Thoracic aorta (tissue), 2 donors: Measurements from ENCODE around the gene DEF6. TPM values are rescaled to one million over a fixed set of nuclear protein-coding genes. Genes with fewer than 3 reads are reported as not detected.

Experiments used
- ATAC-seq: fragments of 150-250 bp; one replicate; pipeline ENCODE4 v1.8.0; 2017; ENCODE audit warnings: low read depth; ENCODE audit not compliant: insufficient number of reproducible peaks, low FRiP score
- DNase-seq: peaks from one replicate; pipeline ENCODE4 v3.0.0-alpha.2; 2020; ENCODE audit warnings: low spot score
- H3K27ac ChIP-seq, 2 donors: fragments of 200-600 bp; sonication (generic); 1 replicate in 1 of 2; 2 replicates in 1 of 2; pipeline ENCODE4 v1.5.1; 2016; ENCODE audit warnings: mild to moderate bottlenecking in 2 of 2, moderate library complexity in 2 of 2
- H3K27me3 ChIP-seq: fragments of 200-600 bp; sonication (generic); replicated peaks from 2 replicates; pipeline ENCODE4 v1.6.0; 2016; ENCODE audit warnings: mild to moderate bottlenecking; ENCODE audit not compliant: insufficient read depth
- H3K36me3 ChIP-seq: fragments of 200-600 bp; sonication (generic); one replicate; pipeline ENCODE4 v1.5.1; 2016
- H3K4me1 ChIP-seq, 2 donors: fragments of 200-600 bp; sonication (generic); 1 replicate in 1 of 2; 2 replicates in 1 of 2; pipeline versions ENCODE4 v1.5.1 to v1.6.0; 2016; ENCODE audit warnings: low read depth in 2 of 2, mild to moderate bottlenecking in 1 of 2; ENCODE audit not compliant: control insufficient read depth in 1 of 2
- H3K4me3 ChIP-seq: fragments of 200-600 bp; sonication (generic); 2 replicates; pipeline ENCODE4 v1.5.1; 2016; ENCODE audit warnings: mild to moderate bottlenecking
- H3K9me3 ChIP-seq: fragments of 200-600 bp; sonication (generic); 2 replicates; pipeline ENCODE4 v1.5.1; 2016
- CTCF ChIP-seq: fragments of 200-600 bp; sonication (generic); IDR thresholded peaks from one replicate; pipeline ENCODE4 v1.5.1; 2019; ENCODE audit warnings: antibody characterized with exemption
- total RNA-seq, 2 donors: library from RNA; depleted of rRNA; stranded (reverse); fragments of >200 nt; gene quantifications; one replicate each; pipeline versions ENCODE4 v1.1.0 to v1.2.3, GENCODE V29; 2016

Gene DEF6
- total RNA-seq, 2 donors from 2014 or later: 7.6 to 9.1 TPM

DNA sequence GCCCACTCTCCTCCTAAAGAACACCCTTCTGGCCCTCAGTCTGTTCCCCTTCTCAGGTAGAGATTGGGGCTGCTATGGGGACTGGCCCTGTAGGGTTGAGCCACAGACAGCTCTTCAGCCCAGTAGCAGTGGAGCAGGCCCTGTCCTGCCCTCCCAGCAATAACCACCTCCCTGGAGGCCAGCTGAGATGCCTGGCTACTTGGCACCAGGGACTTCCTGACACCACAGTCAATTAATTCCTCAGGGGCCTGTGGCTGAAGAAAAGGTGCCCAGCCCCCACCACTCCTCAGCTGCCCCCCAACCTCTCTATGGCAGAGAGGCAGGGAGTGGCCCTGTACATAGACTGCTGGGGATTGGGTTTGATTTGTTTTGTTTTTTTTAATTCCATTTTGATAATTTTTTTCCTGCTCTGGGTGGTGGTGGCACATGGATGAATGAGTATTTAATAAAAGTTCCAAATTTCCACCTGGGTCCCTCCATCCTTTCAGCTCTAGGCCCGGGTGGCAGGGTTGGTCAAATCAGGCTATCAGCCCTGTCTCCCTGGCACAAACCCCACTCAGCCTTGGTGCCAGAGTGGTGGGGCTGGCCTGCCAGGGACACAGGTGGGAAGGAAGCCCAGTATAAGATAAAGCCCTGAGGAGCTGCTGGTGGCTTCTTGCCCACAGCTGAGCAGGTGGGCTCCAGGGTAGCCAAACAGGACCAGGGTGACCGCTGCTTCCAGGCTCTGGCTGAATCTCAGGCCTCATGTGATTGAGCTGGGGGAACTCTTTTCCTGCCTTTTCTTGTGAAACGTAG lies 1.9 kb upstream of the DEF6 start:
- no peak for TF ChIP-seq CTCF
- H3K36me3 ChIP-seq: peaks cover 37% of the 10 kb centered on the region
- H3K27me3 ChIP-seq: no peaks in the 10 kb centered on the region
- H3K9me3 ChIP-seq: no peaks in the 10 kb centered on the region
- DNase-seq (no peak), ATAC-seq (no peak)
- no peak overlapping the region for H3K27ac ChIP-seq
- H3K4me1 ChIP-seq: peaks cover 0 to 14% of the 10 kb centered on the region in 2 donors
- H3K4me3 ChIP-seq: no peak overlapping the region

DNA sequence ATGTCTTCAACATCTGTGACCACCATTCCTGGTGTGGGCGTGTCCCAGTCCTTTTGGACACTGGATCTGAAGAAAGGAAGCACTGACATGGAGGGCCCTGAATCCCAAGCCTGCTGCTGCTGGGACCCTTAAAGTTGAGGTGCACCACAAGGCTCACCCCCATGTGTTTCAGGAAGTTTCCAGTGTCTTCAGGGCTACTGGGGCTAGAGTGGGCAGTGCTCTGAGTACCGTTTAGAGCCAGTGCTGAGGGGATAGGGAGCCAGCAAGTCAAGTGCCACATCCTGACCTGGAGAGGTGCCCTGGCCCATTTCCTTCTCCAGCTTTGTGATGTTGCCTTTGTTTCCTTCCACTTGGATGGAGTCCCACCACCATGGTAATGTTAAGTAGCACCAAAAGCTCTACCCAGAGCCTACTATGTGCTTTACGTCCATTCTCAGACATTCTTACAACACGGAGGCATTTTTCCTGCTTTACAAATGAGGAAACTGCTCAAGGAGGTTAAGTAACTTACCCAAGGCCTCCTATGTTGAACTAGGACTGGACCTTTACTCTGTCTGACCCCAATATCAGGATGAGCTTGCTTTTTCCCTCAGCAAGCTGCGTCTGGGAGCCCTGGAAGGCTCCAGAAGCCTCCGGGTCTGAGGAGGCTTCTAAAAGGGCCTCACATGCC lies 552 bp upstream of the DEF6 start:
- DNase-seq (no peak), ATAC-seq (no peak)
- Histone ChIP-seq H3K36me3 (peaks cover 23% of the 10 kb centered on the region), H3K4me1 (peaks cover 0 to 14% of the 10 kb centered on the region in 2 donors), H3K27ac (peak overlapping the region; percentile 10 to 42), H3K4me3 (peak overlapping the region; percentile 69), H3K27me3 (no peaks in the 10 kb centered on the region), H3K9me3 (no peaks in the 10 kb centered on the region)
- TF ChIP-seq CTCF: no peak

DNA sequence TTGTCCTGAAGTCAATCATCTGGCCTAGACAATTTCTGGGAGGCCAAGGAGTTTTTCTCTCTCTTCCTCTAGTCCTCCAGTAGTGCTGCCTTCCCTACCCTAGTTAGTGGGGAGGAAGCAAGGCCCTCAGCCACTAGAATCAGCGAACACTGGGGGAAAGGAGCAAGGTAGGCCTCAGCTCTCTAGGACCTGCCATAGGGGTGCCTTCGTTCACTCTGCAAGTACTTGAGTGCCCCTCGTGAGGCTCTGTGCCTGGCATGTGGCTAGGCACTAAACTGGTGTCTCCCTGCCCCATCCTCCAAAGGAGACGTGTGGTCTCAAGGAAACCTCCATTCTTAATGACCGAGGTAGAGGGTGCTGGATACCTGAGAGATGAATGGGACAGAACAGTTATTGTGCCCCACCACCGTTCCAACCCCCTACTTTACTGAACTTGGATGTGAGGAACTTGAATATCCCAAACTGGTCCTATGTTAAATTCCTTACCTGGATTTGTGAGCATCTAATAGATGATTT lies 1.1 kb downstream of the DEF6 start:
- no peak overlapping the region for H3K27ac ChIP-seq
- DNase-seq: no peak

DNA sequence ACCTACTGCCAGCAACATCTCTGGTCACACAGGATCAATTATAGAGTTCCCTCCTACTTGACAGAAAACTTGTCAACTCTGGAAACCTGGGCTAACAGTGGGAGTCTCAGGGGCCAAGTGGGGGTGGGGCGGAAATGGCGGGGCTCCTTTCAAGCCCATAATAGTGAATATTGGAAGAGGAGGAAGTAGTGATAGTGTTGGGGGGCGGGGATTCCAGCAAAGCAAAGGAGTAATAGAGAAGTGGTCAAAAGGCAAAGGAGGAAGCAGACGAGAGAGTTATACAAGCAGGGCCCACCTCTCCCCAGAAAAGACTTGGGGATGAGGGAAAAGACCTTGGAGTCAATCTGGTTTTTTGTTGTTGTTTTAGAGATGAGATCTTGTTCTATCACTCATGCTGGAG lies 2.1 kb downstream of the DEF6 start:
- Histone ChIP-seq H3K36me3 (peaks cover 10% of the 10 kb centered on the region), H3K4me3 (peak overlapping the region; percentile 12), H3K27me3 (no peaks in the 10 kb centered on the region), H3K9me3 (no peaks in the 10 kb centered on the region), H3K27ac (no peak overlapping the region), H3K4me1 (peaks cover 0 to 14% of the 10 kb centered on the region in 2 donors)
- DNase-seq (no peak), ATAC-seq (no peak)
- TF ChIP-seq CTCF: no peak

More for the DNA sequence above, 1.1 kb downstream of the DEF6 start:
- H3K4me1 ChIP-seq: peaks cover 0 to 14% of the 10 kb centered on the region in 2 donors
- H3K4me3 ChIP-seq: peak overlapping the region; percentile 69
- H3K27me3 ChIP-seq: no peaks in the 10 kb centered on the region
- H3K9me3 ChIP-seq: no peaks in the 10 kb centered on the region
- ATAC-seq: no peak
- H3K36me3 ChIP-seq: peaks cover 10% of the 10 kb centered on the region
- no peak for TF ChIP-seq CTCF

GRCh38 chr6:35300848-35301247 lies 3.2 kb downstream of the DEF6 start:
- ATAC-seq (no peak), DNase-seq (no peak)

More at GRCh38 chr6:35300848-35301247, 3.2 kb downstream of the DEF6 start:
- no peaks in the 10 kb centered on the region for H3K9me3 ChIP-seq
- peaks cover 0 to 14% of the 10 kb centered on the region in 2 donors for H3K4me1 ChIP-seq
- H3K27me3 ChIP-seq: no peaks in the 10 kb centered on the region
- no peak for TF ChIP-seq CTCF
- H3K27ac ChIP-seq: no peak overlapping the region
- H3K4me3 ChIP-seq: no peak overlapping the region
- H3K36me3 ChIP-seq: no peaks in the 10 kb centered on the region
